SK-MEL-5 (cell line): Measurements from ENCODE around the gene FOXN3. TPM values are rescaled to one million over a fixed set of nuclear protein-coding genes. Genes with fewer than 3 reads are reported as not detected.
A peak's percentile ranks its signal among the peaks of the same experiment; 100 is the strongest.

Experiments used
- DNase-seq: peaks from one replicate; pipeline ENCODE4 v3.0.0-alpha.2; 2016; ENCODE audit warnings: low read depth, low spot score
- in situ Hi-C: cut with HindIII; loops from 2 replicates; pipeline ENCODE4 v1.10.0; 2016; ENCODE audit warnings: low sequenced_read_pairs, high pct_unique_total_duplicates, low pct_unique_long_range_greater_than_20kb
- total RNA-seq: library from RNA; depleted of rRNA; stranded (reverse); fragments of >200 nt; shearing (Covaris generic); gene quantifications from 2 replicates; pipeline ENCODE4 v1.2.3, GENCODE V29; 2014

FOXN3 gene
- total RNA-seq, 1 experiment from 2014 or later, result 6.2 TPM

GRCh38 chr14:89196545-89196944 lies 220.5 kb downstream of the FOXN3 start:
- in situ Hi-C loops, result no loop called here
- no peak for DNase-seq

DNA sequence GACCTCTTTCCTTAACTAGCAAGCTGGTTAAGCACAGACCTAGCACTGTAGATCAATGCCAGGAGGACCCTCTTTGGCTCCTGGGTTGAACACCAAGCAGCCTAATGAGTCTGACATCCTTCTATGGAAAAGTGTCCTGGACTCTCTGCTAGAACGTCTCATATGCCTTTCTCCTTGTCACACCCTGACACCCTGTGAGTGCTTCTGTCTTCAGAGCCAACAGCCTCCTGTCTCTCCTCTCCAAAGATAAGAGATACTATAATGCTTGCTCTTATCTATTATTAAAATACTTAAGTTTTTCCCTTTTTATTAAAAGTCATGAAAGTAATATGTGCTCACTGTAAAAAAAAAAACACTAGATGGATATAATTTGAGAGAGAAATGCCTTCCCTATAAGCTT lies 222.7 kb downstream of the FOXN3 start:
- in situ Hi-C loops, result no loop called here
- no peak for DNase-seq

DNA sequence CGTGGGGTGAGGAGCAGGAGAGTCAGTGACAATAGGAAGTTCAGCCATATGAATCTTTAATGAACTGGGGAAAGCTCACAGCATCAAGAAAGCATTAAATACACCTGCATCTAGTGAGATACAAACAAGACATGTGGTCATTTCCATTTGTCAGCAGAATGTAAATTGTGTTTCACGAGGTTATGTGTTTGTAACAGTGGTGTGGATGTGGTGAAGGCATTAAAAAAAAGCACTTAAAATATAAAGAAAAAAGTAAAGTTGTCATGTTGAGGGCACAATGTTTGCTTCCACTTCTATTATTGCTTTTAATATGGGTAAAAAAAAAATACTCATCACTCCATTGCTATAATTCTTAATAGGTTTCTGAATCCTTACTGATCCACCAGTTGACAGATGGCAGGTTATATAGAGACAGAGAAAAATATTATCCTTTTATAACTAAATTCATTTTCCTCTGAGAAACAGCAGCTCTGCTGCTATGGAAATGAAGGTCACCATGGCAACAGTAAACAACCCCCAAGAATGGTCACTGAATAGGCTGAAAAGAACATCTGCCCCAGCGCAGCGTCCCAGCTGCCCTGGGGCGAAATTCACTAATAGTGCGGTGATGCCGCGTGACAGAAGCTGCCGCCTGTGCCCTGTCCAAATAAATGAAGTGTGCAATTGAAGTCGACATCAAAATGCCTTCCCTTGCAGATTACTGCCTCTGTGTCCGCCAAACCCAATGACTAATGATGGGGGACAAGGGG lies 226.1 kb downstream of the FOXN3 start:
- DNase-seq, result peak; percentile 73
- in situ Hi-C loops, result no loop called here

GRCh38 chr14:89188492-89188891 lies 228.5 kb downstream of the FOXN3 start:
- no peak for DNase-seq
- in situ Hi-C loops, result no loop called here

- in situ Hi-C loops, result no loop called here
- DNase-seq, result no peak
These were observed 229.5 kb downstream of the FOXN3 start for GRCh38 chr14:89187501-89187900.

GRCh38 chr14:89186856-89187376 lies 230.1 kb downstream of the FOXN3 start:
- no peak for DNase-seq
- in situ Hi-C loops, result no loop called here

GRCh38 chr14:89185919-89186855 lies 230.8 kb downstream of the FOXN3 start:
- no peak for DNase-seq

GRCh38 chr14:89184952-89185351 lies 232.1 kb downstream of the FOXN3 start:
- in situ Hi-C loops, result no loop called here
- DNase-seq, result no peak

More at GRCh38 chr14:89185919-89186855, 230.8 kb downstream of the FOXN3 start:
- in situ Hi-C loops, result no loop called here

GRCh38 chr14:89182326-89182725 lies 234.7 kb downstream of the FOXN3 start:
- in situ Hi-C loops, result no loop called here
- DNase-seq, result no peak

DNA sequence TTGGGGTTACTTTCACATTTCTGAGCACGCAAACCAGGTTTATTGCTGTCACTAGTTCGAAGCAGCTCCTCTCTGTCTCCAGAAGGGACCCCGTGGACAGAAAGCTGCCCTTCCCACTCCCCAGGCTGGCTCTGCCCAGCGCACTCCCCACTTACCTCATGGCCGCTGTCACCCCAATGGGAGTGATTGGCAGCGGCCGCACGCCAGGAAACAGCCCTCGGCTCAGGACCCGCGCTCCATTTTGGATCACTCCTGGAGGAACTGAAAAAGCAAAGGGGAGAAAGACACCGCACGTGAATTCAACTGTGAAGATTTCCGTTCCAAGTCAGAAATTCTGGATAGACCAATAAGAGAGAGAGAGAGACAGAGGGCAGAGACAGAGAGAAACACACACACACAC lies 236.5 kb downstream of the FOXN3 start:
- no peak for DNase-seq
- in situ Hi-C loops, result no loop called here

DNA sequence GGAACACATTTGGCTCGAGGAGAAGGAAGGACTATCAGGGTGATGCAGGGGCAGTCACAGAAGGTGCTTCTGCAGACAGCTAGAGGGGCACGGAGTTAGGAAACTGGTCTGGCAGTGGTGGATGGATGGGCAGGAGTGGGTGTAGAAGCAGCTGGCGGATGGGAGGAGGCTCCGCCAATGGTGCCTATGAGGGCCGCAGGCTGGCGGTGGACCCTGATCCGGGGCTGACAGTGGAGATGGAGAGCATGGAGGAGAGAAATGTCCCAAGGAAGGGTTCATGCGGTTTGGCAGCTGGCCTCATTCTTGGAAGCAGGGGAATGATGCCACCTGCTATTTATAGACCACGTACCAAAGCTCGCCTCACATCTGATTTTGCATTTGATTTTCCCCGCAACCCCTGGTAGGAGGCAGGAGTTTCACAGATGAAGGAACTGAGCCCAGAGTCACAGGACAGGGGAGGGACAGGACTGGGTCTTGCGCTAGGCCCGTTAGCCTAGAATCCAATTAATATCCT lies 237.1 kb downstream of the FOXN3 start:
- in situ Hi-C loops, result no loop called here
- DNase-seq, result no peak

GRCh38 chr14:89178800-89179535 lies 238.1 kb downstream of the FOXN3 start:
- no peak for DNase-seq

GRCh38 chr14:89178376-89178775 lies 238.7 kb downstream of the FOXN3 start:
- in situ Hi-C loops, result no loop called here
- DNase-seq, result no peak

More at GRCh38 chr14:89178800-89179535, 238.1 kb downstream of the FOXN3 start:
- in situ Hi-C loops, result no loop called here

DNA sequence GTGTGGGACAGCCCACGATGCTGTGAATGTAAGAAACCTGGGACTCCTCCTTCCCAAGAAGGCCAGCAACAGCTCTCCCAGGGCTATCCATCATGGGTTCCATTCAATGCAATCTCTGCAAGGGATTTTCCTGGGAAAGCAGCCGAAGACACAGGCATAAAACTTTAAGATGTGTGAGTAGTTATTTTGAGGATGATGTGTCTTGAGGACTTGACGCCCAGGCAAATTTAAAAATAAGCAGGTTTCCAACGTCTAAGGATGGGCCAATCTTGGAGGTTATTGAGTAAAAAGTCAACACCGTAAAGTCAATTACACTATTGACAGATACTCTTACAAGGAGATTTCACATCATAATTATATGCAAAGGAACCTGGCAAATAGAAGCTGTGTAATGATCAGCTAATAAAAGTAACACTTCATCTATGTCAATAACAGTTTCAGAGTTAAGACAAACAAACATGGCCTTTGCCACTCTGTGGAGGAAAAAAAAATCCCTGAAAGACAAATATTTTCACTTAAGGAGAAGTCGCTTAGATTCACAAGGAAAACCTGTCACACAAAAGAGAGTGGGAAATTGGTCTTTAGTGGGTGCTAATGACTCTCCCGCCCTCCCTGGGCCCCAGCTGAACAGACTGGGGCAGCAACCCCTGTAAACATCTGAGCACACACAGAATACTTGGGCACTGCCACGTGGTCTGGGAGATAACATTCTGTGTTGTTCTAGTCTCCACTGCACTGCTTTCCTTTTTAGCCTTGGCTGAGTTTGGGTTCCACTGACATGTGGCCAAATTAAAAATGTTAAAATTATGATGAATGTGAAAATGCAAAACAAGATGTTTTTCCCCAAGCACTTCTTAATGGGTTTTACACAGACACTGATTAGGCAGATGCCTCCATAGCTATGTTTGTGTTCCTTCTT lies 240.9 kb downstream of the FOXN3 start:
- no peak for DNase-seq
- in situ Hi-C loops, result no loop called here

DNA sequence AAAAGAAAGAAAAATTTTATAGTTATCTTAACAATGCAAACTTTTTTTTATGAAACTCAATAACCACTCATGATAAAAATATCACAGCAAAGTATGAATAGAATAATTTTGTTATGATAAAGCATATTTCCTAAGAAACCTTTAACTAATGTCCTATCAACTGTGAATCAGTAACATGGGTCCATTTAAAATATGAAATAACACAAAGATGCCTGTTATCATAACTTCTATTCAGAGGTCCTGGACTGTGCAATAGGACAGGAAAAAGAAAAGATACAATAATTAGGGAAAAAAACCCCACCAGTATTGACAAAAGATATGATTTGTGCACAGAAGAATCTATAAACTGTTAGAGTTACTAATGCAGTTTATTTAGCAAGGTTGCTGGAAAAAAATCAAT lies 245.4 kb downstream of the FOXN3 start:
- in situ Hi-C loops, result no loop called here
- DNase-seq, result no peak

DNA sequence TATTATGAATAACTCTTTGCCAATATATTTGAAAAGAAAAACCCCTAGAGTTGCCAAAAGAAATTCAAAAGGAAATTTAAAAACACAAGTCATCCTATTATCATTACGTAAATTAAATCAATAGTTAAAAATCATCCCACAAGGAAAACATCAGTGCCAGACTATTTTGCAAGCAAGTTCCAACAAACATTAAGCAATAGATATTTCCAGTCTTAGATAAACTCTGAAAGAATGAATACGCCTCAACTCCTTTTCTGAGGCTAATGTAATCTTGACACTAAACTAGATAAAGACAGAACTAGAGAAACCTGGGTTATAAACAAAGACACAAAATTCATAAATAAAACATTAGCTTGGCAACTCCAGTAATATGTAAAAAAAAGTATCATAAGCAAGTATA lies 245.9 kb downstream of the FOXN3 start:
- DNase-seq, result no peak
- in situ Hi-C loops, result no loop called here

DNA sequence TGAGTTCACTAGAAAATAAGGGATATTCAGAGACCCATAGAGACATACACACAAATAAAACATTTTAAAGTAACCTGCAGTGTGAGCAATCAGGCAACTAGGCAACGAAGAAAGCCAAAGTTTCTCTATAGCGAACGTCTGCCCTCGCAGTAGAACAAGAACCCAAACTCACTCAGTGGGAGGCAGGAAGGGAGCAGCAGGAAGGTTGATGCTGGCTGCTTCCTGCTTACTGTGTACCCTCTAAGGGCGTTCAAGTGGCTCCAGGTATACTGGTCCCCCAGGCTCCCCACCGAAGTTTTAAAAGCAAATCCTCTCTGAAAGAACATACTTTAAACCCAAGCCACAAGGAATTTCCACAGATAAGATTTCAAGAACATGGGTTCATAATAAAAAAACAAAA lies 249.3 kb downstream of the FOXN3 start:
- in situ Hi-C loops, result no loop called here
- DNase-seq, result no peak
